GM19395 (cell line): ENCODE measurements around the gene ARFRP1.

Experiments
- ATAC-seq: cut with Tn5 transposase; IDR thresholded peaks from one replicate; pipeline ENCODE4 v1.9.1; 2021; ENCODE audit warnings: mild to moderate bottlenecking, moderate library complexity; ENCODE audit not compliant: unreplicated experiment

The ARFRP1 gene, protein sequence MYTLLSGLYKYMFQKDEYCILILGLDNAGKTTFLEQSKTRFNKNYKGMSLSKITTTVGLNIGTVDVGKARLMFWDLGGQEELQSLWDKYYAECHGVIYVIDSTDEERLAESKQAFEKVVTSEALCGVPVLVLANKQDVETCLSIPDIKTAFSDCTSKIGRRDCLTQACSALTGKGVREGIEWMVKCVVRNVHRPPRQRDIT

DNA sequence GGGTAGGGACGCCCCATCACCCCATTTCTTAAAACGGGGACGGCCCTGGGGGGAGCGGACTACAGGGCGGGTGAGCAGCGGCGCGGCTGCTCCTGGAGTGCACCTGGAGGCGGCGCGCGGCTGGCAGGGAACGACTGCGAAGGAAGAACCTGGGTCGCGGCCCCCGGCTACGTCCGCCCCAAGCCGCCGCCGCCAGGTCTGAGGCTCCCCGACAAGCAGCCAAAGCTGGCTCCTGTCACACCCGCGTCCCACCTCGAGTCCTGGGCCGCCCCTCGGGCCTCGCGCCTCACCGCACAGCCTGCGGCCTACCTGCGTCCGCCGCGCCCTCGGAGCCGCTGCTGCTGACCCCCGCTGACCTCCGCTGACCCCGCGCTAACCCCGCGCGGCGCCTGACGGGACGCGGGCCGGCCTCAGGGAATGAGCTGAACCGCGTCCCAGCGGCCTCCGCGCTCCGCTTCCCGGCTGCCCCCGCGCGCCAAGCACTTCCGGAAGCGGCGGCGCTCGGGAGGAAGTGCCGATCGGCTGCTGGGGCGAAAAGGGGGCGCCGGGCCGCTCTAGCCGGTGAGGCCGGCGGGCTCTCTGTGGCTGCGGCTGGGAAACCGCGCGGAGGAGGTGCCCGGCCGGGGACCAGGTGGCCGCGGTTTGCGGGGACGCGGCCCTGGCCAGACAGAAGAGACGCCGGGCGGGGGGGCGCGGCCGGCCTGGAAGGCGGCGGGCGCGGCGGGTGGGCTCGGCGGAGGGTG lies at the start of gene ARFRP1, which contains the start of gene ZGPAT:
Gene ARFRP1 (minus strand): TSS at position 419 of the 743 bp plus-strand sequence. CDS start 885 bp downstream, outside the sequence.
Gene ZGPAT (plus strand): TSS at position 482 of the 743 bp plus-strand sequence. CDS start 542 bp downstream, outside the sequence.
- peak; percentile 62 for ATAC-seq

DNA sequence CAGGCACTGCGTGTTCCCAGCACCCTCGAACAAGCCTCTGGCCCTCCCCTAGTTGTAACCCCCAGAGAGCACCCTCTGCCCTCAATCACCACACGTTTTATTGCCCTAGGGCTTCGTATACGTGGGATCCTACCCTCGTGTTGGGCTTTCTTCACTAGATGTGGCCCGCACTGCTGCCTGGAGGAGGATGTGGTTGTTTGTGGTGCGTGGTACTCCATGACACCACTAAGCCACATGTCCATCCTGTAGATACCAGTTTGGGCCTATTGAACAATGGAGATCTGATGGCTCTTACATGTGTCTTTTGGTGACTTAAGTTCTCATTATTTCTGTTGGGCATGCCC lies 48.8 kb upstream of the ARFRP1 start:
- no peak for ATAC-seq

DNA sequence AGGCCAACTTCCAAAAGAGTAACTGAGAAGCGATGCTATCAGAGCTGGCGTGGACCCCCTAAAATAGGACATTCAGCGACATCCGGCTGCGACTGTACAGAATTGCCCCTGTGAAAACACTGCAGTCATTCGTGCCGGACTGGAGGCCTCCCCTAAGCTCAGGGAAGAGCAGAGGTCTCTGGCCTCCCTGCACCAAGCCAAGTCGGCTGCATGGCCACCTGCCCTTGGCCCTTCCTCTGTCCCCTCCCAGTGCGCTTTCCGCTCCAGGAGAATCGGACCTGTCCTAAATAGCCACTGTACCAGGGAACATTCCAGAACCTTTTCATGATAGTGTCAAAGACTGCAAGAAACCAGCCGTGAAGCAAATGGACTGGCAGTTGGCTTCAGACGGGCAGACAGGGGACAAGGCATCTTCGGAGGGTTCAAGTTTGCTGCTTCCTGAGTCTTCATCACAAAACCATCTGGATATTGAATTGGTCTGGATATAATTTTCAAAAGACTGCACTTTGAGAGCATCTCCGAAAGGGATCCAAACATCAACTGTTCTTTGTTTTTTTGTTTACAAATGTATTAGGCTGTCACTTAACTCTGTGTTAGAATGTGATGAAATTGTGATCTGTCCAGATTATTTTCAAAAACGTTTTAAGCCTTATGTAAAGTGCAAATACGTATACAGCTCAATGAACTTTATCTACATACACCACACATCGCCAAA lies 48.3 kb upstream of the ARFRP1 start:
- no peak for ATAC-seq

DNA sequence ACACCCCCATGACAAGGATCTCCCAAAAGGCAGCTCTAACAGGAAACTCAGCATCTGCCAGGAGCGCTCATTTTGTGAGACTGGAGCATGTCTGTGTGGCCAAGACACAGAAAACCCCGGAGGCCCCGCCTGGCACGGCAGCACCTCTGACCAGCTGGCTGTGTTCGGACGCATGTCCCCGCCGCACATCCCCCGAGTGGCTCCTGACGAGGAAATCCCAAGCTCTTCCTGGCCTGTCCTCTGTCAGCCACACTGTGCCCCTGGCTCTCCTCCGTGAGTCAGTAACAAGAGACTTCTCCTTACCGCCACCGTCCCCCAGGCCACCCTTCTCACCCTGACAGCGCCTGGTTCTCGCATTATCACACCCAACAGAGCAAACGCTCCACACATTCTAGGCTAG lies 46.2 kb upstream of the ARFRP1 start:
- no peak for ATAC-seq

DNA sequence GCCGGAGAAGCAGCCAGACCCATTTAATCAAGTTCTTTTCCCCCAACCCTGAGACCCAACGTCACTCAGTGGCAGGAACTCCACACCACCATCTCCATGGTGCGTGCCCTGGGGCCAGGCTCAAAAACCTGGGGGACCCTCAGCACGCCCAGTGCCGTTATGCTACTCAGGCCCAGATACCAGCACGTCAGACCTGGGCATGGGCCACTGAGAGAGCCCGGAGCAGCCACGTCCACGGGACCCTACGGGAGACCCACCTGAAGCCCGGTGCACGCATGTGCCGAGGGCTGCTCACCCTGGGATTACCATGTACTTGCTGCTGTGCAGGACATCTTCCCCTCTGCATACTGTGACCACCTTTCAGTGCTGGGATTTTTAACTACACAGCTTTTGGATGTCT lies 45.6 kb upstream of the ARFRP1 start:
- ATAC-seq, result no peak

DNA sequence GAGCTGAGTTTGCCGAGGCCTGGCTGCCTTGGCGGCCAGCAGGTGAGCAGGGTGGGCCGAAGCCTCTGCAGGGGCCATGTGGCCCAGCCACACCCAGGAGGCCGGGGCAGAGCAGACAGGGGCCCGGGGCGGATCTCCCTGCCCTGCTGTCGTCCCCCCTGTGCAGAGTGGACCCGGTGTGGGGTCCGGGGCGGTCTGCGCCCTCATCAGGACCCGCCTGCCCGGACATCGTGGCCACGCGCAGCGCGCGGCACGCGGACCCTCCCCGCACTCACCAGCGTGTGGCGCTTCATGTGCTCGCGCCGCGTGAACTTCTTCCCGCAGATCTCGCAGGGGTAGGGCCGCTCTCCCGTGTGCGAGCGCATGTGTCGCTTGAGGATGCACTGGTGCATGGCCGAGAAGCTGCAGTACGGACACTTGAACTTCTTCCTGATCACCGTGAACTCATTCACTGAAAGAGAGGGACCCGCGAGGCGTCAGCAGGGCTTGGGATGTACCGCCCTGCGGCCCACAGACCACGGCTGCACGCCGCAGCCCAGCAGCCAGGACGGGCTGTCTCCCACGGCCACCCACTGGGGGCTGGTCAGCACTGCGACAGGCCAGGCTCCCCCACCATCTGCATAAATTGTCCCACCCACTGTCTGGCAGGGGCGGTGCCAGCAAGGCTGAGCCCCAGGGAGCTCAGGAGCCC lies 44.8 kb upstream of the ARFRP1 start:
- no peak for ATAC-seq

DNA sequence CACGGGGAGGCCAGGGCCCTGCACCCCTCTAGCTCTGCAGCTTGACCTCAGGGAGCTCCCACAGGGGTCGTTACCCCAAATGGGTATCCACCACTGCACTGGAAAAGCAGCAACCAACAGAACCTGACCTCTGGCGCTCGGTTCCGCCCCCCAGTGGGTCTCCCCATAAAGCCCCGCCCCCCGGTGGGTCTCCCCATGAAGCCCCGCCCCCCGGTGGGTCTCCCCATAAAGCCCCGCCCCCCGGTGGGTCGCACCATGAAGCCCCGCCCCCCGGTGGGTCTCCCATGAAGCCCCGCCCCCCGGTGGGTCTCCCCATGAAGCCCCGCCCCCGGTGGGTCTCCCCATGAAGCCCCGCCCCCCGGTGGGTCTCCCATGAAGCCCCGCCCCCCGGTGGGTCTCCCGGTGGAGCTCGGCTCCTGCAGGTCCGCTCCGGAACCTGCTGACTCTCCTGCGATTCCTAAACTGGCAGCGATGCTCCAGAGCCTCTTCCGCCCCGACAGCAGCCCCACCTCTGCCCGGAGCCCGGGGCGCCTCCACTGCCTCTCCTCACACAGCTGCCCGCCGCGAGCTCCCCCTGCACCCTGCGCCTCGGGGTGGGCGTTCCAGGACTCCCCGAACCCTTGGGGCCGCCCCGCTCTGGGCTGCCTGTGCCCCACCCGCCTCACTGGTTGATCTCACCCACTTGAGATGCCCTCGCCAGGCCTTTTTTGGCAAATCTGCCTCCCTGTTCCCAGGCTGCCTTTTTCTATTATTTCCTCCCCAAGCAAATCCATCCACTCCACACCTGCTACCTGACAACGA lies 43.9 kb upstream of the ARFRP1 start:
- ATAC-seq, result no peak

DNA sequence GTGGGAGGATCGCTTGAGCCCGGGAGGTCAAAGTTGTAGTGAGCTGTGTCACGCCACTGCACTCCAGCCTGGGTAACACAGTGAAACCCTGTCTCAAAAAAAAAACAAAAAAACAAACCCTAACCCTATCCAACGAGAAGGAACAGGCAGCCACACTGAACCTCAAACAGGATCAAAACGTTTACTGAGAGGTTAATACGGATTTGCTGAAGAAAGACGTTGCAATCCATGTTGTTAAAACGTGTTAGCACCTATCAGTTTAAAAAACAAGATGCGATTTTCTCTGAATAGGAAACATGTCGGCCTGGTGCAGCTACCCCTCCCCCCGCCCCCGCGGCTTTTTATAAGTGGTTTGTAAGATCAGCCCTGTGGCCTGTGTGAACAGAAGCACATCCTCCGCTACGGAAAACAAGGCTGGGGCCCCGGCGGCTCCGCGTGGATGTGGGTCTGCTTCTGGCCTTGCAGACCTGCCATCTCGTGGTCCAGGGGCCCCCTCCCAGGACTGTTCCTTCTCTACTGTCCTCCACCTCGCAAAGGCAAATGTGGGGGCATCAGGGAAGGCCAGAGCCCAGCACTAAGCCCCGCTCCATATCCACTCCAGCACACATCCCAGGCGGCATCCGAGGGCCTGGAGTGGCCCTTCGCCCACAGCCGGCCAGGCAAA lies 43.2 kb upstream of the ARFRP1 start:
- no peak for ATAC-seq

DNA sequence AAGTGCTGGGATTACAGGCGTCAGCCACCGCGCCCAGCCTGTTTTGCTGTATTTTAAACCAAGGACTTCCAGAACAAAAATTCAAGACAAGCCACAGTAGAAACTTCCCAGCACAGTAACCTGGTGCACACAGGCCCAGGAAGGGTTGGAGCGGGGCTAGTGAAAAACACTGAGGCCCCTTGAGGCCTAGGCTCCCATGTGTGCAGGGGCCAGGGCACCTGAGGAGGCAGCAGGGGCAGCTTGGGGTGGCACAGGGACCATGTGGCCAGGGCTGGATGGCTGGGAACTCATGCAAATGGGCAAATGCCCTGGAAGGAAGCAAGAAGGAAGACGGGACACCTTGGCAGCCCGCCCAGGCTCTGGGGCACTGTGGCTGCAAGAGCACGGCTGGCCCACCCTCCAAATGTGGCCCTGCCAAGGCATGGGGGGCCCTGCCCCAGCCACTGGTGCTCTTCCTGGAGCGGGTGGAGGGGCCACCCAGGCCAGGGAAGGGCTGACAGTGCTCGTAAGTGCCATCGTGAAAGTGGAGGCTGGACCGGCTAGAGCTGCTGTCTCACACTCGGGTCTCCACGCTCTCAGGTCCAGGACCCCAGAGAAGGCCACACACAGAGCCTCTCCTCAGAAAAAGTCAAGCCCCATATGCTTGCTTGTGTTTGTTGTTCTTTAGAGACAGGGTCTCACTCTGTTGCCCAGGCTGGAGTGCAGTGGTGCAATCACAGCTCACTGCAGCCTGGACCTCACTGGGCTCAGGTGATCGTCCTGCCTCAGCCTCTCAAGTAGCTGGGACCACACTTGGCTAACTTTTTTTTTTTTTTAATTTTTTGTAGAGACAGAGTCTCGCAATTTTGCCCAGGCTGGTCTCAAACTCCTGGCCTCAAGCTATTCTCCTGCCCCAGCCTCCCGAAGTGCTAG lies 42.1 kb upstream of the ARFRP1 start:
- ATAC-seq, result no peak

DNA sequence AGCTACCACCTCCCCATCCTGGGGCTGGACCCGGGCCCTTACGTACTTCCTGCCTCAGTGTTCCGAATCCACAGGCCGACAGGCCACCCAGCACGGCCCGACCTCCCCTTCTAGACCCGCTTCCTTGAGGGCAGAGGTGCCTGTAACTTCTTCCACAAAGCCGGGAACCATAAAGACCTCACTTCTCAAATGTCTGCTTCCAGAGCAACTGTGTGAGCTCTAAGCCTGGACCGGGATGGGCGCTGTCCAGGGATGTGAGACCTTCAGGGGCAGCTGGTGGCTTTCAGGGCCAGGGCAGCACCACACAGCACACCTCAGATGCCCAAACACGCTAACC lies 41.1 kb upstream of the ARFRP1 start:
- ATAC-seq, result no peak

DNA sequence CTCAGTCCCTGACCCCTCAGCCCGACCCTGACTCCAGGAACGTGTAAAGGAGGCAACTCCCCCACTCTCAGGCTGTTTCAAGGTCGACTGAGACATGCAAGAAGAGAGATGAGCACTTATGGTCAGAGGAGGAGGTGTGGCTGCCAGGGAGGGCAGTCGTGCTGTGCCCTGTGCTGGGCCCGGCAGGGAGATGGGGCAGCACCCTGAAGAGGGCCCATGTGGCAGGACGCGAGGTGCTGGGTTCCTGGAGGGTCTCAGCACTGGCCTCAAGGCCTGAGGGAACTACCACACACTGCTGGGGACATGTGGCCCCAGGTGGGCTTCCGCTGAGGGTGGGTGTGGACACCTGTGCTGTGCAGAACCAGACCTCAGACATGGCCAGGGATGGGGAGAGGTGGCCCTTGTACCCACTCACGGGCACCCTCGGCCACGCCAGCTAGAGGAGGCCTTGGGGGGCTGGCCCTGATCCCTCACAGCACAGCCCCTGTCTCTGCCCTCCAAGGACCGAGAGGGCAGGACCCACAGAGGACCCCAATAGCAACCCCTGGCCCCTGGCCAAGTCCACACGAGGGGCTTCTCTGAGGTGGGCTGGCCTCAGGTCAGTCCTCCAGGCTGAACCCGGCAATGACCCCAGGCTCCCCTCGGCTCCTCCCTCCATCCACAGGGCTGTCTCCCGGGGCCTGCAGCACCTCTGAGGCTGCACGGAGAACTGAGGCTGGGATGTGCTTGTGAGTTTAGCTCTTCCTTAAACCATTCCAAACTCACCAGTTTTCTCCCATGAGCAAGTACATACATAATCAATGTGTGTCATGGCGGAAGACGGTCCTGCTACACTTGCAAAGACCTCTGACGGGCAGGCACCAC lies 40.5 kb upstream of the ARFRP1 start:
- no peak for ATAC-seq

DNA sequence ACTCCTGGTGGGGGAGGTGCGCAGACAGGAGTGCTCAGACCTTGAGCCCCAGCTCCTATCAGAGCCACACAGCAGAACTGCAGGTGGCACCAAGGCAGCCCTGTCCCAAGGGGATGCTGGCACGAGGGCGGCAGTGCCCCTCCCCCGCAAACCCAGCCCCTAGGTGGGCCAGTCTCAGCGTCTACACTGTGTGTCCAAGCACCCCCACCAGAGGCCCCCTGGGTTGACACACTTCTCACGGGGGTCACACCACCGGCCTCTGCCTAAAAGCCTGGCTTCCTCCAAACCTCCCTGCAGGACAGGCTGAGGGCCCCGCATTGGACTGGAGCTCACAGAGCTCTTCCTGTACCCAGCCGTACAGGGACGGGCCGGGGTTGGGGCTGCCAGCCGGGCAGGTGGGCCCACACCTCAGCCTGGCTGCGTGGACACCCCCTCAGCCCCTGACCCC lies 39.9 kb upstream of the ARFRP1 start:
- no peak for ATAC-seq

DNA sequence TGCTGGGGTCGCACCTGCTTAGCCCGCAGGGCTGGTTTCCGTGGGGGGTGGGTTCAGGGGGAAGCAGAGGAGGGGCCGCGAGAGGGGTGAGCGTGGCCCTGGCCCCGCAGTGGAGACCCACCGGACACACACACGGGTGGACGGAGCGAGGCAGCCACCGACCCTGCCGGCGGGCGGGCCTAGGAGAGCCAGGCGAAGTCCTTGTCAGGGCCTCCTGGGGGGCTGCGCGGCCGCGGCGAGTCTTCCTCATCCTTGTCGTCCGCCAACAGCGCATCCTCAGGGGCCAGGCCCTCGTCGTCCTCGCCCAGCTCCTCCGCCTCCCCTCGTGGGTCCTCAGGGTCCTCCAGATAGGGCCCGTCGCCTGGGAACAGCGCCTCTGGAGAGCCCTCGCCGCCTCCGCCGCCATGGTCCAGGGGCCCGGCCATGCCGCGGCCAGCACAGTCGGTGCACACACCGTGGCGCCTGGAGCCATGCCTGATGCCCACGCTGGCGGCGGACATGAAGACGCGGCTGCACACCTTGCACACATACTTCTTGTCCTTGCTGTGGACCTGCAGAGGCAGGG lies 39.1 kb upstream of the ARFRP1 start:
- no peak for ATAC-seq

DNA sequence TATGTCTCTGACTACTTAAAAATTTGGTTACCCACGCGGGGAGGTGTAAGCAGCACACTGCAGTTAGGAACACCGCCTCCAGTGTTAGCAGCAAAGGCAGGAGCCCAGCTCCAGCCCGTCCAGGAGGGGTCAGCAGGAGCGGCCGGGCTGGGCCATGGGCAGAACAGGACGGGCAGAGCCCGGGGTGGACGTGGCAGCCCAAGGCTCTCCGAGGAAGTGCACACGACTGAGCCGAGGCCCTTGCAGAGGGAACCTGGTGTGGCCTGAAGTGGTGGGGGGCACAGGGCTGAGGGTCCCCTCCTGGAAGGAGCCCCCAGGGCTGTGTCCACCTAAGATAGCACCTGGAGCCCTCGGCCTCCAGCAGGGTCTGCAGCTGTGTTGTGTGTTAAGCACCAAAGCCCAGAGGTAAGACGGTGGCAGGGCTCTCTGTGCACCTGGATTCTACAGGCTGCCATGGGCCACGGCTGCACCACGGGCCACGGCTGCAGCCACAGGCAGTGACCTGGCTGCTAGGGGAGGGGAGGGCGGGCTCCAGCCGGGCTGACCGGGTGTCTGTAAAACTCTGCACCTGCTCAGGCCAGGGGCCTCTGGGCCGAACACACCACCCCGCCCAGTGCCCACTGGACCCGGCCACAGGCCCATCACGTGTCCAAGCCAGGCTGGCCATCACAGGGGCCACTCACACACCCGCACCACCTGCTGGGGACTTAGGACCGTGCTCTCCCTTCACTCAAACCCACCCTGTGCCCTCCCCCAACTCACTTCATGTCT lies 38.4 kb upstream of the ARFRP1 start:
- ATAC-seq, result no peak

DNA sequence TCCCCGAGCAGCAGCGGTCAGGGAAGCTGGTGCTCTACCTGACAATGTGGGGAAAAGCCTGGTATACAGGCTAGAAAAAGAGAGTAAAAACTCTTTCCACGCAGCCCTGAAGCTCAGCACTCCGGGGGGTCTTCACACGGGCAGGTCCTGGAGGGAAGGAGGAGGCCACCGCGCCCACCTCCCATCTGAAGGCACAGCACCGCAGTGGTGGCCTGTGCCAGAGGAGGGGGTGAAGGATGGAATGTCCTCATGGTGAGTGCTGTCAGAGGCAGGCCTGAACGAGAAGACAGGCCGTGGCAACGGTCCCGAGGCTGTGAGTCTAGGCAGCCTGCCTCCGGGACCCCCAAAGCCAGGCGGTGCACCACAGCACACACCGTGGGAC lies 37.6 kb upstream of the ARFRP1 start:
- no peak for ATAC-seq

DNA sequence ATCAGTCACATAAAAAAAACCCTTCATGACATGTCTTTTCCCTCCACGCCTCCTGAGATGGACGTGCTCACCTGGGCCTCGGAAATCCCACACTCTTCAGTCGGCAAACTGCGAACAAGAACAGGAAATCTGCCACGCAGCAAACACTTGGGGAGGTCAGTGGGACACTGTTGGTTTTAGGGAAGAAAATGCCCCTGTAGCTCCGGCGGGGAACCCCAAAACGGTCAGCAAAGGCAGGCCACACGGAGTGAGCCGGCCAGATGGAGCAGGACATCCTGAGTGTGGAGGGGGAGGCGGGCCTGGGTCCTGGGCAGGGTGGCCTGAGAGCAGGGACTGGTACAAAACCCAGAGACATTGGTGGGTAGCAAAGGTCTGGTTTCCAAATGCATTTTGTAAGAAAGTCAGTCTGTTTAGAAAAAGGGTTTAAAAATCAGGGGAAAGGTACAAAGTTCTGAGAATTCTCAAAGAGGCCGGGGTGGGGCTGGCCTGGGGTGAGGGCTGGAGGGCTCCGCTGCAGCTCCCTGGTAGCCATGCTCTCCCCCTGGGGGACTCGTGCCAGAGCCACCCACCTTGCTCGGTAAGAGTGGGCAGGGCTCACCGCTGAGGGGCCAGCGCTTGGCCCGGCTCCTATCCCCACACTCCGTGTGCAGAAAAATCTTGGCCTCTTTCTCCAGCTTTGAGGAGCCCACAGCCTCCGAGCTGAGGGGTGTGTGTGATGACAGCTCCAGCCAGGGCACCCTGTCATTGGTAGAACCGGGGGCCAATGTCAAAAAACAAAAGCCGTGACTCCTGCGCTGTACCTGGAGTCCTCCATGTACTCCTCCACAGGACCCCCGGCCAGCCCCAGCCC lies 37.0 kb upstream of the ARFRP1 start:
- ATAC-seq, result no peak
